T-helper 2 cell treated with Interferon-gamma antibody and Interleukin-4, amounts not matched to agents 5 μg/mL and 100 μg/mL, for 36 hours (primary cell): Measurements from ENCODE around the gene EGFL8.

Experiments used
- DNase-seq: peaks from one replicate; pipeline ENCODE4 v3.0.0; 2021; ENCODE audit warnings: low spot score
- H3K27ac Mint-ChIP-seq: one replicate; pipeline ENCODE4 v1.8.0; 2021; ENCODE audit warnings: mild to moderate bottlenecking, mixed read lengths
- H3K27me3 Mint-ChIP-seq: one replicate; pipeline ENCODE4 v1.8.0; 2021; ENCODE audit warnings: low read depth, mixed read lengths
- H3K36me3 Mint-ChIP-seq: one replicate; pipeline ENCODE4 v1.8.0; 2021; ENCODE audit warnings: low read depth, mixed read lengths
- H3K4me1 Mint-ChIP-seq: one replicate; pipeline ENCODE4 v1.8.0; 2021; ENCODE audit warnings: low read depth, mixed read lengths
- H3K4me3 Mint-ChIP-seq: one replicate; pipeline ENCODE4 v1.8.0; 2022; ENCODE audit warnings: mild to moderate bottlenecking, moderate library complexity, mixed read lengths
- H3K9me3 Mint-ChIP-seq: one replicate; pipeline ENCODE4 v1.8.0; 2021; ENCODE audit warnings: mixed read lengths

Gene EGFL8

DNA sequence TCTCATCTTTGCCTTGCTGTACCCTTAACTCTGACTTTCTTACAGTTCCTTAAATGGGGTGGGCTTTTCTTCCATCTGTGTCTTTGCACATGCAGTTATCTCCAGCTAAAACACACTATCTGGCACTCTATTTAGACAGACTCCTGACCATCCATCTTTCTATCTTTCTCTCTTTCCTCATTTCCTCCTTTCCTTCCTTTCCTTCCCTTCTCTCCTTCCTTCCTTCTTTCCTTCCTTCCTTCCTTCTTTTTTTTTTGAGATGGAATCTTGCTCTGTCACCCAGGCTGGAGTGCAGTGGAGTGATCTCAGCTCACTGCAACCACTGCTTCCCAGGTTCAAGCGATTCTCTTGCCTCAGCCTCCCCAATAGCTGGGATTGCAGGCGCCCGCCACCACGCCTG lies 51.2 kb downstream of the EGFL8 start:
- H3K27ac Mint-ChIP-seq, result no peak overlapping the region
- DNase-seq, result no peak
- no peaks in the 10 kb centered on the region for H3K4me1 Mint-ChIP-seq
- peaks cover 3% of the 10 kb centered on the region for H3K27me3 Mint-ChIP-seq
- no peaks in the 10 kb centered on the region for H3K36me3 Mint-ChIP-seq
- no peaks in the 10 kb centered on the region for H3K9me3 Mint-ChIP-seq
- no peak overlapping the region for H3K4me3 Mint-ChIP-seq

- no peak overlapping the region for H3K4me3 Mint-ChIP-seq
- H3K36me3 Mint-ChIP-seq, result no peaks in the 10 kb centered on the region
- no peaks in the 10 kb centered on the region for H3K4me1 Mint-ChIP-seq
- peaks cover 3% of the 10 kb centered on the region for H3K27me3 Mint-ChIP-seq
- H3K9me3 Mint-ChIP-seq, result no peaks in the 10 kb centered on the region
- no peak overlapping the region for H3K27ac Mint-ChIP-seq
- DNase-seq, result no peak
Measured at GRCh38 chr6:32216285-32216684, 51.9 kb downstream of the EGFL8 start.

DNA sequence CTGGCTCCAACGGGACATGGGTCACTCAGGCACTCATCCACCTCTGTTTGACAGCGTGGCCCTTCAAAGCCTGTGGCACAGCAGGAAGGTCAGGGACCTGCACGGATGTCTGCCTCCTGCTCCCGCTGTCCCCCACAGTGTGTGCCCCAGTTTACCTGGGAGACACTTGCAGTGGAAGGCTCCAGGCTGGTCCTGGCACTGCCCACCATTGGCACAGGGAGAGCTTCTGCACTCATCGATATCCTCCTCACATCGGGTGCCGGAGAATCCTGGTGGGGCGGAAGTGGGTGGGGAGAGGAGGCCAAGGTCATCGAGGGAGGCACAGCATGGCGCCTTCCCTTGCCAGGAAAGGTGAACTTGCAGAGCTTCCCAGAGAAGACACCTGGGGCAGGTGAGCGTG lies 52.6 kb downstream of the EGFL8 start:
- no peak overlapping the region for H3K27ac Mint-ChIP-seq
- no peak for DNase-seq
- no peak overlapping the region for H3K4me3 Mint-ChIP-seq
- no peaks in the 10 kb centered on the region for H3K4me1 Mint-ChIP-seq
- no peaks in the 10 kb centered on the region for H3K36me3 Mint-ChIP-seq
- H3K27me3 Mint-ChIP-seq, result peaks cover 3% of the 10 kb centered on the region
- no peaks in the 10 kb centered on the region for H3K9me3 Mint-ChIP-seq
